HEK293 (cell line): Measurements from ENCODE around the gene CEBPB.
A peak's percentile ranks its signal among the peaks of the same experiment; 100 is the strongest.

Source experiments
- CTCF ChIA-PET: fragments of 350-600 bp; formaldehyde crosslinking; extraction: SDS; loops from one replicate; lab custom pipeline; 2021; ENCODE audit warnings: antibody characterized with exemption; lab: Yijun Ruan, JAX
- POLR2A ChIA-PET: fragments of 300-600 bp; formaldehyde crosslinking; extraction: SDS; loops from one replicate; lab custom pipeline; 2020; ENCODE audit warnings: antibody characterized with exemption, inconsistent platforms; lab: Yijun Ruan, JAX
- H3K27ac ChIP-seq: fragments of 200-500 bp; sonication (Bioruptor generic); 2 replicates; pipeline ENCODE4 v1.5.1; 2014; ENCODE audit warnings: low read depth, low read length, control low read depth, inconsistent platforms; ENCODE audit errors: extremely low read depth
- H3K36me3 ChIP-seq, 2 experiments: fragments of 200-500 bp in 1 of 2; sonication (Bioruptor generic) in 1 of 2; 1 replicate in 1 of 2; 2 replicates in 1 of 2; pipeline ENCODE4 v1.5.1; 2014 to 2017; ENCODE audit warnings: inconsistent platforms in 2 of 2, low read length in 2 of 2; ENCODE audit not compliant: control insufficient read depth in 2 of 2, insufficient read depth in 1 of 2
- H3K4me1 ChIP-seq: fragments of 200-500 bp; sonication (Bioruptor generic); 2 replicates; pipeline ENCODE4 v1.5.1; 2014; ENCODE audit warnings: mild to moderate bottlenecking, low read length, inconsistent platforms; ENCODE audit not compliant: control insufficient read depth, insufficient read depth
- H3K4me3 ChIP-seq: 2 replicates; pipeline ENCODE4 v1.5.1; 2011; ENCODE audit warnings: low read depth, mild to moderate bottlenecking, control low read depth, low read length, moderate library complexity
- H3K9me3 ChIP-seq: fragments of 200-500 bp; sonication (Bioruptor generic); 2 replicates; pipeline ENCODE4 v1.5.1; 2014; ENCODE audit warnings: low read depth, low read length, inconsistent platforms; ENCODE audit not compliant: control insufficient read depth, insufficient read depth
- CTCF ChIP-seq: fragments of 450-650 bp; formaldehyde crosslinking; IDR thresholded peaks from 2 replicates; pipeline ENCODE4 v1.5.1; 2016; ENCODE audit warnings: missing biosample characterization, missing genetic modification characterization
- GLIS1 ChIP-seq: fragments of 450-650 bp; formaldehyde crosslinking; IDR thresholded peaks from 2 replicates; pipeline ENCODE4 v1.5.1; 2016; ENCODE audit warnings: missing biosample characterization, missing genetic modification characterization
- REPIN1 ChIP-seq: fragments of 450-650 bp; formaldehyde crosslinking; IDR thresholded peaks from 2 replicates; pipeline ENCODE4 v1.5.1; 2017; ENCODE audit warnings: missing biosample characterization, missing genetic modification characterization, low read depth
- SALL2 ChIP-seq: fragments of 450-650 bp; formaldehyde crosslinking; IDR thresholded peaks from 2 replicates; pipeline ENCODE4 v1.5.0; 2017; ENCODE audit warnings: missing biosample characterization, mild to moderate bottlenecking, missing genetic modification characterization, borderline replicate concordance
- SCRT2 ChIP-seq: fragments of 450-650 bp; formaldehyde crosslinking; IDR thresholded peaks from 2 replicates; pipeline ENCODE4 v1.5.1; 2016; ENCODE audit warnings: missing biosample characterization, missing genetic modification characterization
- ZBTB10 ChIP-seq: fragments of 450-650 bp; formaldehyde crosslinking; IDR thresholded peaks from 2 replicates; pipeline ENCODE4 v1.5.1; 2016; ENCODE audit warnings: missing biosample characterization, missing genetic modification characterization
- ZBTB26 ChIP-seq: fragments of 450-650 bp; formaldehyde crosslinking; optimal IDR thresholded peaks from 2 replicates; pipeline ENCODE3; 2016; ENCODE audit warnings: missing biosample characterization, mild to moderate bottlenecking, missing genetic modification characterization
- ZBTB48 ChIP-seq: fragments of 450-650 bp; formaldehyde crosslinking; IDR thresholded peaks from 2 replicates; pipeline ENCODE4 v1.5.1; 2016; ENCODE audit warnings: missing biosample characterization, missing genetic modification characterization
- ZBTB7A ChIP-seq: fragments of 450-650 bp; formaldehyde crosslinking; IDR thresholded peaks from 2 replicates; pipeline ENCODE4 v1.5.1; 2016; ENCODE audit warnings: low read depth, missing biosample characterization, missing genetic modification characterization
- ZIC2 ChIP-seq: fragments of 450-650 bp; formaldehyde crosslinking; IDR thresholded peaks from 2 replicates; pipeline ENCODE4 v1.5.1; 2016; ENCODE audit warnings: missing biosample characterization, missing genetic modification characterization
- ZNF155 ChIP-seq: fragments of 450-650 bp; formaldehyde crosslinking; IDR thresholded peaks from 2 replicates; pipeline ENCODE4 v1.5.1; 2016; ENCODE audit warnings: missing biosample characterization, missing genetic modification characterization
- ZNF169 ChIP-seq: fragments of 450-650 bp; formaldehyde crosslinking; IDR thresholded peaks from 2 replicates; pipeline ENCODE4 v1.5.1; 2016; ENCODE audit warnings: missing biosample characterization, missing genetic modification characterization
- ZNF621 ChIP-seq: fragments of 450-650 bp; formaldehyde crosslinking; IDR thresholded peaks from 2 replicates; pipeline ENCODE4 v1.5.1; 2017; ENCODE audit warnings: missing biosample characterization, missing genetic modification characterization
- ZNF645 ChIP-seq: fragments of 450-650 bp; formaldehyde crosslinking; IDR thresholded peaks from 2 replicates; pipeline ENCODE4; 2016; ENCODE audit warnings: missing biosample characterization, missing genetic modification characterization
- ZNF747 ChIP-seq: fragments of 450-650 bp; formaldehyde crosslinking; IDR thresholded peaks from 2 replicates; pipeline ENCODE4 v1.5.1; 2016; ENCODE audit warnings: missing biosample characterization, missing genetic modification characterization
- ZSCAN5A ChIP-seq: fragments of 450-650 bp; formaldehyde crosslinking; IDR thresholded peaks from 2 replicates; pipeline ENCODE4 v1.5.1; 2016; ENCODE audit warnings: missing biosample characterization, missing genetic modification characterization
- ZXDB ChIP-seq: fragments of 450-650 bp; formaldehyde crosslinking; IDR thresholded peaks from 2 replicates; pipeline ENCODE4 v1.5.1; 2016; ENCODE audit warnings: missing biosample characterization, missing genetic modification characterization
- TF ChIP-seq, protein P1 (sequence below): fragments of 450-650 bp; formaldehyde crosslinking; IDR thresholded peaks from 2 replicates; pipeline ENCODE4 v1.5.1; 2016; ENCODE audit warnings: missing biosample characterization, missing genetic modification characterization
- TF ChIP-seq, protein P2 (sequence below): fragments of 450-650 bp; formaldehyde crosslinking; IDR thresholded peaks from 2 replicates; pipeline ENCODE4 v1.5.1; 2016; ENCODE audit warnings: missing biosample characterization, missing genetic modification characterization
- TF ChIP-seq, protein P3 (sequence below): fragments of 450-650 bp; formaldehyde crosslinking; IDR thresholded peaks from 2 replicates; pipeline ENCODE4 v1.5.1; 2017; ENCODE audit warnings: missing biosample characterization, missing genetic modification characterization

Gene CEBPB

GRCh38 chr20:50191544-50192363, 1.1 kb downstream of the CEBPB start:
- Histone ChIP-seq H3K4me3 (peak overlapping the region; percentile 61), H3K4me1 (peaks cover 10% of the 10 kb centered on the region)
- TF ChIP-seq SALL2 (tag by site-specific recombination): no peak
- peak; percentile 80 for TF ChIP-seq ZSCAN5A
- peak; percentile 99 for TF ChIP-seq ZBTB26
- TF ChIP-seq GLIS1 (tag by site-specific recombination): peak; percentile 29; the same call in 1 of the 2 replicates
- TF ChIP-seq ZIC2 (tag by site-specific recombination): peak; percentile 22; the same call in 1 of the 2 replicates
- peak; percentile 81 for TF ChIP-seq CTCF (tag by site-specific recombination)
- TF ChIP-seq ZNF155 (tag by site-specific recombination): no peak
- no peak for TF ChIP-seq ZNF621 (tag by site-specific recombination)
- TF ChIP-seq SCRT2 (tag by site-specific recombination): no peak
- TF ChIP-seq ZXDB (tag by site-specific recombination): peak; percentile 39
- TF ChIP-seq, protein P1, sequence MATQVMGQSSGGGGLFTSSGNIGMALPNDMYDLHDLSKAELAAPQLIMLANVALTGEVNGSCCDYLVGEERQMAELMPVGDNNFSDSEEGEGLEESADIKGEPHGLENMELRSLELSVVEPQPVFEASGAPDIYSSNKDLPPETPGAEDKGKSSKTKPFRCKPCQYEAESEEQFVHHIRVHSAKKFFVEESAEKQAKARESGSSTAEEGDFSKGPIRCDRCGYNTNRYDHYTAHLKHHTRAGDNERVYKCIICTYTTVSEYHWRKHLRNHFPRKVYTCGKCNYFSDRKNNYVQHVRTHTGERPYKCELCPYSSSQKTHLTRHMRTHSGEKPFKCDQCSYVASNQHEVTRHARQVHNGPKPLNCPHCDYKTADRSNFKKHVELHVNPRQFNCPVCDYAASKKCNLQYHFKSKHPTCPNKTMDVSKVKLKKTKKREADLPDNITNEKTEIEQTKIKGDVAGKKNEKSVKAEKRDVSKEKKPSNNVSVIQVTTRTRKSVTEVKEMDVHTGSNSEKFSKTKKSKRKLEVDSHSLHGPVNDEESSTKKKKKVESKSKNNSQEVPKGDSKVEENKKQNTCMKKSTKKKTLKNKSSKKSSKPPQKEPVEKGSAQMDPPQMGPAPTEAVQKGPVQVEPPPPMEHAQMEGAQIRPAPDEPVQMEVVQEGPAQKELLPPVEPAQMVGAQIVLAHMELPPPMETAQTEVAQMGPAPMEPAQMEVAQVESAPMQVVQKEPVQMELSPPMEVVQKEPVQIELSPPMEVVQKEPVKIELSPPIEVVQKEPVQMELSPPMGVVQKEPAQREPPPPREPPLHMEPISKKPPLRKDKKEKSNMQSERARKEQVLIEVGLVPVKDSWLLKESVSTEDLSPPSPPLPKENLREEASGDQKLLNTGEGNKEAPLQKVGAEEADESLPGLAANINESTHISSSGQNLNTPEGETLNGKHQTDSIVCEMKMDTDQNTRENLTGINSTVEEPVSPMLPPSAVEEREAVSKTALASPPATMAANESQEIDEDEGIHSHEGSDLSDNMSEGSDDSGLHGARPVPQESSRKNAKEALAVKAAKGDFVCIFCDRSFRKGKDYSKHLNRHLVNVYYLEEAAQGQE (tag by site-specific recombination): no peak
- peak; percentile 37; the same call in 1 of the 2 replicates for TF ChIP-seq ZBTB7A (tag by site-specific recombination)
- TF ChIP-seq ZBTB48 (tag by site-specific recombination): 0 out of 2 replicates have a peak, but pooled peaks have one; percentile 22
- TF ChIP-seq, protein P2, sequence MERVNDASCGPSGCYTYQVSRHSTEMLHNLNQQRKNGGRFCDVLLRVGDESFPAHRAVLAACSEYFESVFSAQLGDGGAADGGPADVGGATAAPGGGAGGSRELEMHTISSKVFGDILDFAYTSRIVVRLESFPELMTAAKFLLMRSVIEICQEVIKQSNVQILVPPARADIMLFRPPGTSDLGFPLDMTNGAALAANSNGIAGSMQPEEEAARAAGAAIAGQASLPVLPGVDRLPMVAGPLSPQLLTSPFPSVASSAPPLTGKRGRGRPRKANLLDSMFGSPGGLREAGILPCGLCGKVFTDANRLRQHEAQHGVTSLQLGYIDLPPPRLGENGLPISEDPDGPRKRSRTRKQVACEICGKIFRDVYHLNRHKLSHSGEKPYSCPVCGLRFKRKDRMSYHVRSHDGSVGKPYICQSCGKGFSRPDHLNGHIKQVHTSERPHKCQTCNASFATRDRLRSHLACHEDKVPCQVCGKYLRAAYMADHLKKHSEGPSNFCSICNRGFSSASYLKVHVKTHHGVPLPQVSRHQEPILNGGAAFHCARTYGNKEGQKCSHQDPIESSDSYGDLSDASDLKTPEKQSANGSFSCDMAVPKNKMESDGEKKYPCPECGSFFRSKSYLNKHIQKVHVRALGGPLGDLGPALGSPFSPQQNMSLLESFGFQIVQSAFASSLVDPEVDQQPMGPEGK (tag by site-specific recombination): no peak
- TF ChIP-seq ZNF169 (tag by site-specific recombination): no peak
- TF ChIP-seq, protein P3, sequence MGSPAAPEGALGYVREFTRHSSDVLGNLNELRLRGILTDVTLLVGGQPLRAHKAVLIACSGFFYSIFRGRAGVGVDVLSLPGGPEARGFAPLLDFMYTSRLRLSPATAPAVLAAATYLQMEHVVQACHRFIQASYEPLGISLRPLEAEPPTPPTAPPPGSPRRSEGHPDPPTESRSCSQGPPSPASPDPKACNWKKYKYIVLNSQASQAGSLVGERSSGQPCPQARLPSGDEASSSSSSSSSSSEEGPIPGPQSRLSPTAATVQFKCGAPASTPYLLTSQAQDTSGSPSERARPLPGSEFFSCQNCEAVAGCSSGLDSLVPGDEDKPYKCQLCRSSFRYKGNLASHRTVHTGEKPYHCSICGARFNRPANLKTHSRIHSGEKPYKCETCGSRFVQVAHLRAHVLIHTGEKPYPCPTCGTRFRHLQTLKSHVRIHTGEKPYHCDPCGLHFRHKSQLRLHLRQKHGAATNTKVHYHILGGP: no peak
- peak; percentile 51; the same call in 1 of the 2 replicates for TF ChIP-seq ZBTB10
- no peak for TF ChIP-seq ZNF747
- peak; percentile 24; the same call in 1 of the 2 replicates for TF ChIP-seq REPIN1 (tag by site-specific recombination)
- TF ChIP-seq ZNF645 (tag by site-specific recombination): peak; percentile 97

More at GRCh38 chr20:50191544-50192363, 1.1 kb downstream of the CEBPB start:
- Histone ChIP-seq H3K36me3 (peaks cover 0 to 6% of the 10 kb centered on the region in 2 experiments; a peak in 1 of 3 replicates), H3K9me3 (no peaks in the 10 kb centered on the region), H3K27ac (peak overlapping the region; percentile 84)
- ChIA-PET POLR2A (interaction anchor here (1.7 to 2.0 kb wide), 2 partner anchors 130 to 143 kb away, joined by 4 to 5 read pairs; no protein-coding TSS in a partner anchor), CTCF (interaction anchor here (0.6 to 6.8 kb wide), 6 partner anchors 10 to 385 kb away, joined by 3 to 106 read pairs (median 4); no protein-coding TSS in a partner anchor)
